Astrocyte of the cerebellum (primary cell): ENCODE results near the gene SASS6.
"Not testable (repeated sequence)": the region's sequence is repeated elsewhere in the genome, so short reads cannot be mapped to it uniquely, and the experiment has no call there.

Experiments
- DNase-seq: peaks from one replicate; pipeline ENCODE4 v3.0.0-alpha.2; 2011; ENCODE audit warnings: low read depth
- H3K4me3 ChIP-seq: 2 replicates; pipeline ENCODE4 v1.5.1; 2011; ENCODE audit warnings: mild to moderate bottlenecking, low read depth, low read length, moderate library complexity
- in situ Hi-C: cut with HindIII; loops from 2 replicates; pipeline ENCODE4 v1.10.0; 2017; ENCODE audit warnings: low sequenced_read_pairs
- TF ChIP-seq, protein P1 (sequence below): IDR thresholded peaks from 2 replicates; pipeline ENCODE4 v1.5.1; 2012; ENCODE audit warnings: low read length, low read depth, moderate library complexity, mild to moderate bottlenecking; ENCODE audit errors: missing control alignments

The SASS6 gene

DNA sequence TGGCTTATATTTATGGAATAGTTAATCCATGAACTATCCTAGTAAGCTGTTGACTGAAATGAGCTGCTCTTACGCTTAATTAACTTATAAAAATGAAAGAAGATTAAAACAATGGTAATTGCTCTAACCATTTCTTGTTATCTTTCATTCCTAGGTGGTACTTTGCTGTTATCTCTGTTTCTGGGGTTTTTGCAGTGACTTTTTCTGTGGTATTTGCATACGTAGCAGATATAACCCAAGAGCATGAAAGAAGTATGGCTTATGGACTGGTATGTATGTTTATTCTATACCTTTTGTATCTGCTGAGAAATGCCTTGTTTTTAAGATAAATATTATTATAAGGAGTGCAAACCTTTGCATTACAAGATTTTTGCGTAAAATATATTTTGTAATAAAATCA is 71.0 kb downstream of the SASS6 start:
- H3K4me3 ChIP-seq: no peak overlapping the region
- in situ Hi-C loops: no loop called here
- DNase-seq: no peak
- TF ChIP-seq, protein P1, sequence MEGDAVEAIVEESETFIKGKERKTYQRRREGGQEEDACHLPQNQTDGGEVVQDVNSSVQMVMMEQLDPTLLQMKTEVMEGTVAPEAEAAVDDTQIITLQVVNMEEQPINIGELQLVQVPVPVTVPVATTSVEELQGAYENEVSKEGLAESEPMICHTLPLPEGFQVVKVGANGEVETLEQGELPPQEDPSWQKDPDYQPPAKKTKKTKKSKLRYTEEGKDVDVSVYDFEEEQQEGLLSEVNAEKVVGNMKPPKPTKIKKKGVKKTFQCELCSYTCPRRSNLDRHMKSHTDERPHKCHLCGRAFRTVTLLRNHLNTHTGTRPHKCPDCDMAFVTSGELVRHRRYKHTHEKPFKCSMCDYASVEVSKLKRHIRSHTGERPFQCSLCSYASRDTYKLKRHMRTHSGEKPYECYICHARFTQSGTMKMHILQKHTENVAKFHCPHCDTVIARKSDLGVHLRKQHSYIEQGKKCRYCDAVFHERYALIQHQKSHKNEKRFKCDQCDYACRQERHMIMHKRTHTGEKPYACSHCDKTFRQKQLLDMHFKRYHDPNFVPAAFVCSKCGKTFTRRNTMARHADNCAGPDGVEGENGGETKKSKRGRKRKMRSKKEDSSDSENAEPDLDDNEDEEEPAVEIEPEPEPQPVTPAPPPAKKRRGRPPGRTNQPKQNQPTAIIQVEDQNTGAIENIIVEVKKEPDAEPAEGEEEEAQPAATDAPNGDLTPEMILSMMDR: no peak

DNA sequence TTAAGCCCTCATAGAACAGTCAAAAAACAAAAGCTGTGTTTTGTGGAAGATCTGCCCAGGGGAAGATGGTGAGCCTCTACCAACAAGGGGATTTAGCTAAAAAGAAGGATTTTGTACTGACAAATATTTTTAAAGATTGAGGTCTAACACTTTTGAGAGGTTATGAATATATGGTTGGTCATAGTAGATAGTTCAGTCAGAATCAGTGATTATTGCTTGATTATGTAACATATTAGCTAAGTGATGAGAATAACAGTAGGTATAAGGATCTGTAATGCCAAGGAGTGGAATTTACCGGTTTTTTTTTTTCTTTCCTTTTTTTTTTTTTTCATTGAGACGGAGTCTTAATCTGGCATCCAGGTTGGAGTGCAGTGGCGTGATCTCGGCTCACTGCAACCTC is 79.0 kb downstream of the SASS6 start:
- DNase-seq: no peak
- TF ChIP-seq, protein P1: no peak
- H3K4me3 ChIP-seq: no peak overlapping the region
- in situ Hi-C loops: no loop called here

DNA sequence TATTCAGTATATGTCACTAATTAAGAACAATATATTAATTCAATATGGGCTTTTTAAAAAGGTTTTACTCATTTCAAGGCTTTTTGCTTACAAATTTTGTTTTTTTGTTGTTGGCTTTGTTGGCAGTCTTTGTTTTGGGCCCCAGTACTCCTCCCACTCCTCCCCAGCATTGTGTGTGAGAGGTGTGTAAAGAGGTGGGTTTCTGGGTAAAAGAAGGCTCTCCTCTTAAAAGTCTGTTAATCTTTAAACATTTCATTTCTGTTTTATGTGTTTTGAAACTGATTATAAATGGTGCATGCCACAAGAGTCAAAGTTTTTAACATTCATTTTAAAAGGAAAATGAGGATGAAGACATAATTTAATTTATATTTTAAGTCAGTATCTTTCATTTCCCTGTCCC is 79.6 kb downstream of the SASS6 start:
- no peak overlapping the region for H3K4me3 ChIP-seq
- TF ChIP-seq, protein P1: no peak
- DNase-seq: no peak
- in situ Hi-C loops: no loop called here

DNA sequence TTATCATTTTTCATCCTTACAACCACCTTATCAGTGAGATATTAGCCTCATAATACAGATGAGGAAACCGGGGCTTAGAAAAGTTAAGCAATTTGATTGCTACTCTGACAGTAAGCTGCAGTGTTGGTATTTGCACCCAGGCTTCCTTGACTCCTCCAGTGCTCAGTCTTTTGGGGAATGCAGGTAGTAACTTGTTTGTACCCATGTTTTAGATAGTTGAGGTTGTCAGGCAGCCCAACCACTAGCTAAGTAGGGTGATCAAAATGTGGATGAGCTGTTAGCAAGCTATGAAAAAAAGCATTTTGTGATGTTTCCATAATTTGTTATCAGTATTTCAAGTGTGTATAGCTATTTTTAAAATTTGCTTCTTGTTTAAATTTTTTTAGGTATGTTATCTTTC is 80.8 kb downstream of the SASS6 start:
- in situ Hi-C loops: no loop called here
- TF ChIP-seq, protein P1: no peak
- H3K4me3 ChIP-seq: no peak overlapping the region
- DNase-seq: no peak

GRCh38 chr1:100051401-100051800 is 81.3 kb downstream of the SASS6 start:
- in situ Hi-C loops: no loop called here

DNA sequence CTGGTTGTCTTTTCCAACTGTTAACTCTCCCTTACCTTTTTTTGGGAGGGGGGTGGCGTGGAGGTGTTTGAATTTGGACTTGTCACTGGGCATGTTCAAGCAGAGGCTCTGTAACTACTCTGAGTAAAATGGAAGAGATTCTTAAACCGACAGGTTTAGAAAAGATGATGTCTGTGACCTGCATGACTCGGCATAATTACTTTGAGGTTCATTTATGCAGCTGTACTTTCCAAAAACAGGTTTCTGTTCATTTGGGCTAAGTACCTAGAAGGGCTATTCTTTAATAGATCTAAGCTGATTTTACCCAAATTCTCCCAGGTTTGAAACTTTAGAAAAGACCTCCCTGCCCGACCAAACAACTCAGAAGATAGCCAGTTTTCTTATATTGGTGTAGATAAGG is 82.6 kb downstream of the SASS6 start:
- in situ Hi-C loops: no loop called here
- TF ChIP-seq, protein P1: no peak
- no peak for DNase-seq
- H3K4me3 ChIP-seq: no peak overlapping the region

More at GRCh38 chr1:100051401-100051800, 81.3 kb downstream of the SASS6 start:
- H3K4me3 ChIP-seq: no peak overlapping the region
- DNase-seq: no peak
- TF ChIP-seq, protein P1: no peak

DNA sequence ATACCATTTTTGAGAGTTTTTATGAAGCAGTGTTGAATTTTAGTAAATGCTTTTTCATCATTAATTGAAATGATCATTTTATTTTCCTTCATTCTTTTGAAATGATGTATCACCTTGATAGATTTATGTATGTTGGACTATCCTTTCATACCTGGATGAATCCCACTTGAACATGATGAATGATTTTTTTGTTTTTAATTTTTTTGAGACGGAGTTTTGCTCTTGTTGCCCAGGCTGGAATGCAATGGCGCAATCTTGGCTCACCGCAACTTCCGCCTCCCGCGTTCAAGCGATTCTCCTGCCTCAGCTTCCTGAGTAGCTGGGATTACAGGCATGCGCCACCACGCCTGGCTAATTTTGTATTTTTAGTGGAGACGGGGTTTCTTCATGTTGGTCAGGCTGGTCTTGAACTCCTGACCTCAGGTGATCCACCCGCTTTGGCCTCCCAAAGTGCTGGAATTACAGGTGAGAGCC is 85.5 kb downstream of the SASS6 start:
- DNase-seq, in situ Hi-C loops, H3K4me3 ChIP-seq: not testable (repeated sequence)
